LNCaP clone FGC (cell line): ENCODE data around the gene PKD2.

ENCODE experiments used
- DNase-seq: peaks from one replicate; pipeline ENCODE4 v3.0.0-alpha.2; 2011; ENCODE audit warnings: low read depth
- H3K4me3 ChIP-seq: 2 replicates; pipeline ENCODE4 v1.5.1; 2011; ENCODE audit warnings: mild to moderate bottlenecking, low read depth, low read length, control low read depth
- TF ChIP-seq, protein P1 (sequence below): IDR thresholded peaks from 2 replicates; pipeline ENCODE4 v1.5.1; 2012; ENCODE audit warnings: mild to moderate bottlenecking; ENCODE audit not compliant: control insufficient read depth, insufficient read depth; ENCODE audit errors: extremely low read depth

The PKD2 gene

DNA sequence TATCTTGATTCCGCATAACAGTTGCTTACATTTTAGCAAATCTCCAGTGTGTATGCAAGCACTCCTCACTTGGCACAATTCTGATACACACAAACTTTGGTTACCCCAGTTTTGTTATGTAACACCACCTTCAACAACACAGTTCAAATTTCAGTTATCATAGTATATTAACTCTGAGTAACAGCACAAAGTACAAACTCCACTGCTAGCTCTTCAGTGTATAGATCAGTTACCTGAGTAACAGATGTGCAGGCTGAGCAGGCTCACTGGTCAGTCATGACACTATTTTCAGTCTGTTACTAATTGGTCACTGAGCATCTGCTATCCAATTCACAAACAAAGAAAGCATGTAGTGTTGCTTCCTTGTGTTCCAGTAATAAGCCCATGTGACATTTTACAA is 55.4 kb downstream of the PKD2 start:
- no peak overlapping the region for H3K4me3 ChIP-seq
- no peak for DNase-seq
- TF ChIP-seq, protein P1, sequence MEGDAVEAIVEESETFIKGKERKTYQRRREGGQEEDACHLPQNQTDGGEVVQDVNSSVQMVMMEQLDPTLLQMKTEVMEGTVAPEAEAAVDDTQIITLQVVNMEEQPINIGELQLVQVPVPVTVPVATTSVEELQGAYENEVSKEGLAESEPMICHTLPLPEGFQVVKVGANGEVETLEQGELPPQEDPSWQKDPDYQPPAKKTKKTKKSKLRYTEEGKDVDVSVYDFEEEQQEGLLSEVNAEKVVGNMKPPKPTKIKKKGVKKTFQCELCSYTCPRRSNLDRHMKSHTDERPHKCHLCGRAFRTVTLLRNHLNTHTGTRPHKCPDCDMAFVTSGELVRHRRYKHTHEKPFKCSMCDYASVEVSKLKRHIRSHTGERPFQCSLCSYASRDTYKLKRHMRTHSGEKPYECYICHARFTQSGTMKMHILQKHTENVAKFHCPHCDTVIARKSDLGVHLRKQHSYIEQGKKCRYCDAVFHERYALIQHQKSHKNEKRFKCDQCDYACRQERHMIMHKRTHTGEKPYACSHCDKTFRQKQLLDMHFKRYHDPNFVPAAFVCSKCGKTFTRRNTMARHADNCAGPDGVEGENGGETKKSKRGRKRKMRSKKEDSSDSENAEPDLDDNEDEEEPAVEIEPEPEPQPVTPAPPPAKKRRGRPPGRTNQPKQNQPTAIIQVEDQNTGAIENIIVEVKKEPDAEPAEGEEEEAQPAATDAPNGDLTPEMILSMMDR: no peak

DNA sequence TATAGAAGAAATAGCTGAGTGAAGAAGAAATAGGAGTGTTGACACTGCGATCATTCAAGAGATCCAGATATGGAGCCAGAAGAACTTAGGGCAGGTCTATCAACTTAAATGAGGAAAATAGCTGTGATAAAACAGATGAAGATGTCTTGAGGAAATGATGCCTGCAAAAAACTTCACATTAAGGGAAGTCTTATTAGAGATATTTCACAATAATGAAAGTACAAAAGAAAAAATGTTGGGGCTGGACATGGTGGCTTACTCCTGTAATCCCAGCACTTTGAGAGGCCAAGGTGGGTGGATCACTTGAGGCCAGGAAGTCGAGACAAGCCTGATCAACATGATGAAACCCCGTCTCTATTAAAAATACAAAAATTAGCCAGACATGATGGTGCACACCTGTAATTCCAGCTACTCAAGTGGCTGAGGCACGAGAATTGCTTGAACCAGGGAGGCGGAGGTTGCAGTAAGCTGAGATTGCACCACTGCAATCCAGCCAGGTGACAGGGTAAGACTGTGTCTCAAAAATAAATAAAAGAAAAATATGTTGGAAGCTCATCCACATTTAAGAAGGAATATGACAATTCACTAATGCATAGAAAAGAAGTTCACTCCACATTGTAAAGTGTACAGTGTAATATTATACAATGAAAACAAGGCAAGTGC is 56.3 kb downstream of the PKD2 start:
- no peak overlapping the region for H3K4me3 ChIP-seq
- TF ChIP-seq, protein P1: no peak
- DNase-seq: no peak

DNA sequence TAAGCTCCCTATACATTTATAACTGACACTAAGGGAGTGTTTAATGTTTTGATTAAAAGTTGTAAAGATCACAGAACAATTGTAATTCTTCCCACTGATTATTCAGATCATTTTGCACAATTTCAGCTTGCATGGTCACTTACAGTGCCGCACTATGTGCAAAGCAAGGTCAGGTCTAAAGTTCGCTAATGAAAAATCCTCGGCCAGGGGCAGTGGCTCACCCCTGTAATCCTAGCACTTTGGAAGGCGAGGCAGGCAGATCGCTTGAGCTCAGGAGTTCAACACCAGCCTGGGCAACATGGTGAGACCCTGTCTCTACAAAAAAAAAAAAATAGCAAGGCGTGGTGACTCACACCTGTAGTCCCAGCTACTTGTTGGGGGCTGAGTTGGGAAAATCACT is 57.0 kb downstream of the PKD2 start:
- no peak for DNase-seq
- H3K4me3 ChIP-seq: no peak overlapping the region
- TF ChIP-seq, protein P1: no peak

DNA sequence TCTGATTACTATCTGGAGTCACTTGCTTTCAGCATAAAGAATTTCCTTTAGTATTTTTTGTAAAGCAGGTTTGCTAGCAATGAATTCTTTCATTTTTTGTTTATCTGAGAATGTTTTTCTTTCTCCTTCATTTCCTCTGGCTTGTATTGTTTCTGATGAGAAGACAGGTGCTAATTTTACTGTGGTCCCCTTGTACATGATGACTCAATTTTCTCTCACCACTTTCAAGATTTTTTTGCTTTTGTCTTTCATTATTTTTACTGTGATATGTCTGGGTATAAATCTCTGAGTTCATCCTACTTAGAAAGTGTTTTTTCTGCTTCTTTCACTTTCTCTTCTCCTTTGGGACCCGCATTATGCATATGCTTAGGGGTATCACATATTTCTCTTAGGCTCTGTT is 62.6 kb downstream of the PKD2 start:
- TF ChIP-seq, protein P1: no peak
- no peak overlapping the region for H3K4me3 ChIP-seq
- DNase-seq: no peak

DNA sequence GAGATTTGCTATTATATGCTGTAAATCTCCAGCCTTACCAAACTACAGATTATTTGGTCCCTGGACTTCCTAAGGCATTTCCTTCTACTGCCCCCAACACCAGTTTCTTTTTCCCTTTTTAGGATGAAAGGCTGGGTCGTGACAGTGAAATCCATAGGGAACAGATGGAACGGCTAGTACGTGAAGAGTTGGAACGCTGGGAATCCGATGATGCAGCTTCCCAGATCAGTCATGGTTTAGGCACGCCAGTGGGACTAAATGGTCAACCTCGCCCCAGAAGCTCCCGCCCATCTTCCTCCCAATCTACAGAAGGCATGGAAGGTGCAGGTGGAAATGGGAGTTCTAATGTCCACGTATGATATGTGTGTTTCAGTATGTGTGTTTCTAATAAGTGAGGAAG is 67.9 kb downstream of the PKD2 start:
- no peak overlapping the region for H3K4me3 ChIP-seq
- DNase-seq: no peak
- TF ChIP-seq, protein P1: no peak

DNA sequence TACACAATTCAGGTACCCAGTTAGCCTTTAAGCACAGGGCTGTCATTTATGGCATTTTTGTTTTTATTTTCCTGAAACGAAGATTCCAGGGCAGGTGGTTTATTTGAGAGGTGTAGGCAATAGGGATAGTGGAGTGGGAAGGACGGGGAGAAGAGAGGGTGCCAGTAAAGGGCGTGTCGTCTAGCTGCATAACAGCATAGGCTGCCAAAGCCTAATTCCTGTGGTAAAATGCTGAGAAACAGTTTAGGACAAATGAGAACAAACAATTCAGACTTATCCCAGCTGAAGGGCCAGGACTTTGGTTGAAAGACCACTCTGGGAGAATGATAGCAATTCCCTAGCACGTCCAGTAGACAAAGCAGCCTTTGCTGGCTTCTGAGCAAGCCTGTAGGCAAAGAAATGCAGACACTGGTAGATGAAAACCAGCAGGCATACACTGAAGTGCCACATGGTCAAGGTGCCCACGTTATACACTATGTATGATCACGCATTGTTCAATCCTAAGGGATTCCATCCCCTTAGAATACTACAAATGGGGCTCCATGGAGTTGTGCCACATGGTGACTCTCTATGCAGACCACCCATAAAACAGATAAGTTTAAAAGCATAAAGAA is 70.6 kb downstream of the PKD2 start:
- no peak overlapping the region for H3K4me3 ChIP-seq
- no peak for DNase-seq
- TF ChIP-seq, protein P1: no peak

DNA sequence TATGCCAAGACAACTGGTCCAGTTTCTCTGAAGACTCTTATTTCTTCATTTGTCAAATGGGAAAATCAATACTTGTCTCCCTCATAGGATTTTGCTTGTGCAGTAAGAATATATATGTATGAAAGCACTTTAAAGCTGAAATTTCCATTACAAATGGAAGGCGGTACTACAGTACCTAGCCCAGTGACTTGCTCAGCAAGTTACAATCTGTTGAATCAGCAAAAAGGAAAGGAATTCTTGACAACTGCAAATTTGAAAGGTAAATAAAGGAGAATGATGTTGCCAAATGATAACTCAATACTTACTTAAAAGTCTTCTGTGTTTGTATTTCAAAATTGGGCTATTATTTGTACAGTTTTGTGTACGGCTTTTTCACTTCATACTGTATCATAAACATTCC is 71.1 kb downstream of the PKD2 start:
- no peak overlapping the region for H3K4me3 ChIP-seq
- TF ChIP-seq, protein P1: no peak
- DNase-seq: peak; percentile 71
